ENCODE results near the gene RASIP1.

Gene RASIP1

GRCh38 chr19:48715681-48716171 lies 24.7 kb downstream of the RASIP1 start:
- no peak overlapping the region for H3K27ac ChIP-seq
- TF ChIP-seq ZFX (IDR thresholded peaks at IDR 0.05) (no peak), CTCF (conservative IDR thresholded peaks at IDR 0.05) (no peak)

- no peak for TF ChIP-seq ZFX (IDR thresholded peaks at IDR 0.05)
- TF ChIP-seq CTCF (conservative IDR thresholded peaks at IDR 0.05): no peak
- H3K27ac ChIP-seq: peak overlapping the region; percentile 76
Observed at GRCh38 chr19:48714759-48715675, 25.4 kb downstream of the RASIP1 start.

- H3K27ac ChIP-seq: peak overlapping the region; percentile 76
- TF ChIP-seq ZFX (IDR thresholded peaks at IDR 0.05) (no peak), CTCF (conservative IDR thresholded peaks at IDR 0.05) (no peak)
Observed at GRCh38 chr19:48713864-48714755, 26.3 kb downstream of the RASIP1 start.

- TF ChIP-seq ZFX (IDR thresholded peaks at IDR 0.05) (no peak), CTCF (conservative IDR thresholded peaks at IDR 0.05) (no peak)
- peak overlapping the region; percentile 58 for H3K27ac ChIP-seq
Observed at GRCh38 chr19:48713041-48713863, 27.2 kb downstream of the RASIP1 start.

- TF ChIP-seq ZFX (IDR thresholded peaks at IDR 0.05): no peak
- no peak for TF ChIP-seq CTCF (conservative IDR thresholded peaks at IDR 0.05)
- H3K27ac ChIP-seq: no peak overlapping the region
Observed at GRCh38 chr19:48711106-48711662, 29.2 kb downstream of the RASIP1 start.

GRCh38 chr19:48708471-48708870 lies 31.9 kb downstream of the RASIP1 start:
- TF ChIP-seq ZFX (IDR thresholded peaks at IDR 0.05) (no peak), CTCF (conservative IDR thresholded peaks at IDR 0.05) (no peak)
- no peak overlapping the region for H3K27ac ChIP-seq

All from C4-2B (cell line).